H1 (cell line): ENCODE data around the gene C8B. TPM values are rescaled to one million over a fixed set of nuclear protein-coding genes. Genes with fewer than 3 reads are reported as not detected.

ENCODE experiments used
- CTCF ChIA-PET: fragments of 300-600 bp; sonication (Branson Sonifier 250); formaldehyde crosslinking; loops from one replicate; lab custom pipeline; 2021; ENCODE audit not compliant: partially characterized antibody; lab: Charles Lee
- POLR2A ChIA-PET: fragments of 300-600 bp; sonication (Branson Sonifier 250); formaldehyde crosslinking; loops from one replicate; lab custom pipeline; 2021; ENCODE audit warnings: inconsistent platforms; ENCODE audit not compliant: partially characterized antibody; lab: Charles Lee
- DNase-seq, 2 experiments: peaks; one replicate each; pipeline versions ENCODE4 v3.0.0 to v3.0.0-alpha.2; 2010 to 2022; ENCODE audit warnings: low spot score in 2 of 2, low read depth in 1 of 2, mixed read lengths in 1 of 2
- FAIRE-seq: peaks from 2 replicates; lab custom pipeline; 2011; peaks lifted over from hg19 to GRCh38; lab: Jason Lieb, UNC
- H2AFZ ChIP-seq: 2 replicates; pipeline ENCODE4 v1.8.1; 2012; ENCODE audit warnings: low read length, inconsistent platforms
- H2AK5ac ChIP-seq: 2 replicates; pipeline ENCODE4 v1.6.1; 2013; ENCODE audit warnings: low read depth, low read length
- H2BK120ac ChIP-seq: replicated peaks from 2 replicates; pipeline ENCODE3; 2013; ENCODE audit warnings: low read depth, low read length, inconsistent platforms
- H2BK12ac ChIP-seq: 2 replicates; pipeline ENCODE4 v1.6.1; 2013; ENCODE audit warnings: low read depth, low read length
- H2BK15ac ChIP-seq: 2 replicates; pipeline ENCODE4 v1.6.1; 2013; ENCODE audit warnings: low read length
- H2BK20ac ChIP-seq: 2 replicates; pipeline ENCODE4 v1.6.1; 2013; ENCODE audit warnings: low read length
- H2BK5ac ChIP-seq: 2 replicates; pipeline ENCODE4 v1.6.1; 2013; ENCODE audit warnings: low read depth, low read length
- H3K14ac ChIP-seq: 2 replicates; pipeline ENCODE4 v1.6.1; 2013; ENCODE audit warnings: inconsistent platforms; ENCODE audit not compliant: insufficient read length
- H3K18ac ChIP-seq: 2 replicates; pipeline ENCODE4 v1.6.1; 2013; ENCODE audit warnings: low read length; ENCODE audit errors: extremely low read depth
- H3K23ac ChIP-seq: 2 replicates; pipeline ENCODE4 v1.6.1; 2013; ENCODE audit warnings: inconsistent platforms; ENCODE audit not compliant: insufficient read length
- H3K23me2 ChIP-seq: 2 replicates; pipeline ENCODE4 v1.6.1; 2013; ENCODE audit warnings: low read depth, low read length
- H3K27ac ChIP-seq: 2 replicates; pipeline ENCODE4 v1.6.1; 2011; ENCODE audit warnings: low read depth, low read length, inconsistent platforms
- H3K27me3 ChIP-seq, 4 experiments: replicated peaks in 1 of 4; 1 replicate in 1 of 4; 2 replicates in 3 of 4; pipeline versions ENCODE4 v1.6.1 to v1.8.1; 2011 to 2013; ENCODE audit warnings: low read length in 3 of 4, mild to moderate bottlenecking in 3 of 4, inconsistent platforms in 2 of 4, mixed read lengths in 2 of 4, moderate library complexity in 1 of 4; ENCODE audit not compliant: control insufficient read depth in 3 of 4, insufficient read depth in 3 of 4; ENCODE audit errors: extremely low read depth in 1 of 4
- H3K36me3 ChIP-seq, 4 experiments: 2 replicates each; pipeline versions ENCODE4 v1.6.1 to v1.8.1; 2011 to 2013; ENCODE audit warnings: mild to moderate bottlenecking in 4 of 4, low read length in 3 of 4, moderate library complexity in 2 of 4, control low read depth in 1 of 4, inconsistent platforms in 1 of 4; ENCODE audit not compliant: insufficient read depth in 4 of 4, control insufficient read depth in 2 of 4
- H3K4ac ChIP-seq: replicated peaks from 2 replicates; pipeline ENCODE3; 2013; ENCODE audit warnings: low read length, low read depth, mixed read lengths, inconsistent platforms; ENCODE audit not compliant: insufficient read length
- H3K4me1 ChIP-seq, 4 experiments: replicated peaks in 1 of 4; 1 replicate in 1 of 4; 2 replicates in 3 of 4; pipeline versions ENCODE4 v1.6.1 to v1.8.1; 2011 to 2013; ENCODE audit warnings: low read length in 3 of 4, inconsistent platforms in 2 of 4, mixed read lengths in 1 of 4; ENCODE audit not compliant: insufficient read depth in 4 of 4, control insufficient read depth in 3 of 4
- H3K4me2 ChIP-seq, 2 experiments: 2 replicates each; pipeline versions ENCODE4 v1.6.1 to v1.8.1; 2011 to 2013; ENCODE audit warnings: low read depth in 2 of 2, low read length in 2 of 2, control low read depth in 1 of 2, inconsistent platforms in 1 of 2, mild to moderate bottlenecking in 1 of 2; ENCODE audit not compliant: insufficient read depth in 1 of 2
- H3K4me3 ChIP-seq, 4 experiments: fragments of 200-600, 300-600 bp in 1 of 4; sonication (generic), shearing (Covaris generic), sonication (Bioruptor Twin) in 1 of 4; 2 replicates each; pipeline versions ENCODE4 v1.5.1 to v1.8.1; 2011 to 2016; ENCODE audit warnings: low read length in 4 of 4, low read depth in 3 of 4, control low read depth in 2 of 4, inconsistent platforms in 2 of 4, mild to moderate bottlenecking in 2 of 4, mixed read lengths in 1 of 4, moderate library complexity in 1 of 4; ENCODE audit not compliant: insufficient read depth in 2 of 4; ENCODE audit errors: extremely low read depth in 1 of 4
- H3K56ac ChIP-seq: replicated peaks from 2 replicates; pipeline ENCODE3; 2013; ENCODE audit warnings: low read depth, mild to moderate bottlenecking, mixed read lengths, low read length, inconsistent platforms; ENCODE audit not compliant: insufficient read length
- H3K79me1 ChIP-seq: 2 replicates; pipeline ENCODE4 v1.6.1; 2013; ENCODE audit warnings: low read depth, low read length, control low read depth
- H3K79me2 ChIP-seq, 2 experiments: 2 replicates each; pipeline versions ENCODE4 v1.6.1 to v1.8.1; 2012 to 2013; ENCODE audit warnings: low read length in 2 of 2, mild to moderate bottlenecking in 2 of 2, inconsistent platforms in 1 of 2; ENCODE audit not compliant: insufficient read depth in 2 of 2, control insufficient read depth in 1 of 2
- H3K9ac ChIP-seq, 4 experiments: replicated peaks in 1 of 4; 1 replicate in 1 of 4; 2 replicates in 3 of 4; pipeline versions ENCODE4 v1.6.1 to v1.8.1; 2011 to 2013; ENCODE audit warnings: low read depth in 3 of 4, low read length in 3 of 4, control low read depth in 2 of 4, mild to moderate bottlenecking in 2 of 4, moderate library complexity in 2 of 4, inconsistent platforms in 1 of 4; ENCODE audit errors: extremely low read depth in 1 of 4
- H3K9me3 ChIP-seq, 2 experiments: 2 replicates each; pipeline versions ENCODE4 v1.6.1 to v1.8.1; 2012 to 2013; ENCODE audit warnings: mild to moderate bottlenecking in 2 of 2, moderate library complexity in 2 of 2, control low read depth in 1 of 2, inconsistent platforms in 1 of 2, low read depth in 1 of 2, low read length in 1 of 2, mixed read lengths in 1 of 2; ENCODE audit not compliant: insufficient read depth in 2 of 2
- H4K20me1 ChIP-seq, 2 experiments: replicated peaks in 1 of 2; 2 replicates each; pipeline versions ENCODE3 to v1.8.1; 2011 to 2013; ENCODE audit warnings: inconsistent platforms in 2 of 2, low read length in 2 of 2, mild to moderate bottlenecking in 1 of 2; ENCODE audit not compliant: insufficient read depth in 2 of 2, control insufficient read depth in 1 of 2
- H4K5ac ChIP-seq: 2 replicates; pipeline ENCODE4 v1.6.1; 2013; ENCODE audit warnings: low read length, low read depth, mixed read lengths, inconsistent platforms; ENCODE audit not compliant: insufficient read length
- H4K8ac ChIP-seq: 2 replicates; pipeline ENCODE4 v1.8.0; 2013; ENCODE audit warnings: mild to moderate bottlenecking, moderate library complexity, low read length, inconsistent platforms; ENCODE audit not compliant: insufficient read depth; ENCODE audit errors: extremely low read depth
- H4K91ac ChIP-seq: replicated peaks from 2 replicates; pipeline ENCODE3; 2013; ENCODE audit warnings: low read length, mixed read lengths, inconsistent platforms; ENCODE audit not compliant: insufficient read length
- ATF2 ChIP-seq: IDR thresholded peaks from 2 replicates; pipeline ENCODE4 v1.6.1; 2012; ENCODE audit warnings: low read length, inconsistent platforms
- CEBPB ChIP-seq: IDR thresholded peaks from 2 replicates; pipeline ENCODE4 v1.6.1; 2012; ENCODE audit warnings: low read depth, low read length
- CHD2 ChIP-seq: IDR thresholded peaks from 2 replicates; pipeline ENCODE4 v1.6.1; 2012; ENCODE audit warnings: low read length, improper control_type of control experiment
- HDAC2 ChIP-seq, 2 experiments: fragments of 300-600 bp in 1 of 2; sonication (generic) in 1 of 2; IDR thresholded peaks; 2 replicates each; pipeline ENCODE4 v1.6.1; 2011 to 2012; ENCODE audit warnings: low read depth in 2 of 2, low read length in 2 of 2, mild to moderate bottlenecking in 2 of 2, moderate library complexity in 2 of 2, borderline replicate concordance in 1 of 2, inconsistent platforms in 1 of 2
- PHF8 ChIP-seq: fragments of 200-600 bp; sonication (generic); conservative IDR thresholded peaks from 2 replicates; pipeline ENCODE4 v1.7.1; 2012; ENCODE audit warnings: low read depth, mild to moderate bottlenecking, inconsistent platforms, low read length, moderate library complexity
- SIRT6 ChIP-seq: IDR thresholded peaks from one replicate; pipeline ENCODE4 v1.7.1; 2012; ENCODE audit warnings: low read length, inconsistent platforms
- SUZ12 ChIP-seq: fragments of 200-600 bp; sonication (generic); IDR thresholded peaks from 2 replicates; pipeline ENCODE4 v1.6.1; 2012; ENCODE audit warnings: mild to moderate bottlenecking, inconsistent platforms, low read length, moderate library complexity, mixed read lengths
- TAF1 ChIP-seq: IDR thresholded peaks from 2 replicates; pipeline ENCODE4 v1.6.1; 2011; ENCODE audit warnings: mild to moderate bottlenecking, low read depth, low read length
- TAF7 ChIP-seq: optimal IDR thresholded peaks from 2 replicates; pipeline ENCODE3; 2011; ENCODE audit warnings: low read depth, mild to moderate bottlenecking, inconsistent platforms, low read length, moderate library complexity, borderline replicate concordance
- WGBS, 2 experiments: shearing (Covaris generic) in 1 of 2; methylation state at CpG; one replicate each; pipeline versions ENCODE4 v1.1.6 to v1.1.7; 2013 to 2015; ENCODE audit warnings: low lambda C conversion rate in 2 of 2, mixed read lengths in 2 of 2, inconsistent platforms in 1 of 2, low coverage in 1 of 2, missing lambda C conversion rate in 1 of 2; ENCODE audit not compliant: insufficient replicate concordance in 2 of 2, insufficient coverage in 1 of 2, insufficient read length in 1 of 2; ENCODE audit errors: extremely low coverage in 1 of 2, missing lambda C conversion rate in 1 of 2; 5-methylcytosine and 5-hydroxymethylcytosine counted together
- polyA plus RNA-seq, 7 experiments: library from polyadenylated mRNA; depleted of rRNA in 3 of 7; stranded (reverse) in 5 of 7; unstranded in 2 of 7; fragments of >200 nt in 5 of 7; fragments of 200-250 nt in 2 of 7; gene quantifications; 1 replicate in 5 of 7; 2 replicates in 1 of 7; 4 replicates in 1 of 7; pipeline versions ENCODE4 v1.2.1 to v1.2.3, GENCODE V29; 2011 to 2013; ENCODE audit warnings: missing spikeins in 2 of 7, mixed read lengths in 2 of 7
- total RNA-seq: library from RNA; stranded (reverse); fragmentation: NEBNext Ultra II Directional; extraction: Animal tissue kit (Norgen Biotek cat#: 25700); gene quantifications from 2 replicates; pipeline ENCODE4 v1.2.1, GENCODE V29; 2021

Gene C8B
- total and polyA plus RNA-seq, 2 of the 8 experiments (the other 6 are each of a cell fraction or from before 2014, with no cell fraction given), result not detected

GRCh38 chr1:56890229-56890628 lies 75.6 kb downstream of the C8B start:
- Histone ChIP-seq H3K36me3 (no peaks in the 10 kb centered on the region), H4K8ac (no peak overlapping the region), H4K20me1 (no peaks in the 10 kb centered on the region), H3K4me2 (no peak overlapping the region), H3K56ac (no peak overlapping the region), H3K23me2 (no peaks in the 10 kb centered on the region), H4K91ac (no peak overlapping the region), H3K79me2 (no peaks in the 10 kb centered on the region), H4K5ac (no peak overlapping the region), H3K18ac (no peak overlapping the region), H2BK5ac (no peak overlapping the region), H3K4me1 (no peaks in the 10 kb centered on the region), H2AFZ (no peak overlapping the region), H3K14ac (no peak overlapping the region), H3K27me3 (no peaks in the 10 kb centered on the region), H3K79me1 (no peaks in the 10 kb centered on the region), H3K4me3 (no peak overlapping the region), H2BK12ac (no peak overlapping the region), H3K4ac (no peak overlapping the region), H3K9me3 (no peaks in the 10 kb centered on the region), H2BK15ac (no peak overlapping the region), H2BK20ac (no peak overlapping the region), H3K23ac (no peak overlapping the region), H3K27ac (no peak overlapping the region), H2AK5ac (no peak overlapping the region), H3K9ac (no peak overlapping the region), H2BK120ac (no peak overlapping the region)
- ChIA-PET CTCF (interaction anchor here (0.7 kb wide), 1 partner anchor 10 kb away, joined by 3 read pairs; no protein-coding TSS in a partner anchor), POLR2A (no interaction called here)
- WGBS, 2 experiments, result 79% methylated on average over 3 of the region's 3 CpGs; no CpG with 5 or more reads in 1 of the 2 experiments
- DNase-seq (no peak), FAIRE-seq (no peak)
- TF ChIP-seq PHF8, result no peak
- TF ChIP-seq SIRT6, result no peak
- no peak for TF ChIP-seq ATF2
- TF ChIP-seq TAF7, result no peak
- no peak for TF ChIP-seq TAF1
- TF ChIP-seq CHD2, result no peak
- no peak for TF ChIP-seq CEBPB
- no peak for TF ChIP-seq SUZ12
- no peak for TF ChIP-seq HDAC2 (IDR thresholded peaks at IDR 0.05; ENCODE audit: borderline replicate concordance in 1 of 2, low read depth in 2 of 2, low read length in 2 of 2)
